ENCODE measurements around the gene ZNF14. TPM values are rescaled to one million over a fixed set of nuclear protein-coding genes. Genes with fewer than 3 reads are reported as not detected.

Gene ZNF14
- total RNA-seq, 2 donors from 2014 or later = 2.6 to 4.8 TPM

- H3K4me1 ChIP-seq = no peaks in the 10 kb centered on the region
- no peaks in the 10 kb centered on the region for H3K9me3 ChIP-seq
- DNase-seq = no peak
- H3K4me3 ChIP-seq = no peak overlapping the region
- intact Hi-C loops (cut with DNase I) = no loop called here
- no peak for TF ChIP-seq CTCF (IDR thresholded peaks at IDR 0.05)
- no peak overlapping the region for H3K27ac ChIP-seq
- no peaks in the 10 kb centered on the region for H3K36me3 ChIP-seq
- no peak overlapping the region for H3K9ac ChIP-seq (ENCODE audit: low read depth in 2 of 2, low read length in 2 of 2)
- H3K27me3 ChIP-seq = no peaks in the 10 kb centered on the region
Measured at GRCh38 chr19:19748249-19748938, 15.5 kb upstream of the ZNF14 start.

GRCh38 chr19:19747357-19748220, 14.7 kb upstream of the ZNF14 start:
- no peak overlapping the region for H3K27ac ChIP-seq
- H3K9me3 ChIP-seq = no peaks in the 10 kb centered on the region
- H3K4me3 ChIP-seq = no peak overlapping the region
- no peaks in the 10 kb centered on the region for H3K27me3 ChIP-seq
- no peak overlapping the region for H3K9ac ChIP-seq (ENCODE audit: low read depth in 2 of 2, low read length in 2 of 2)
- no peaks in the 10 kb centered on the region for H3K36me3 ChIP-seq
- intact Hi-C loops (cut with DNase I) = no loop called here
- DNase-seq = no peak
- H3K4me1 ChIP-seq = no peaks in the 10 kb centered on the region
- no peak for TF ChIP-seq CTCF (IDR thresholded peaks at IDR 0.05)

- Histone ChIP-seq H3K9ac (ENCODE audit: low read depth in 2 of 2, low read length in 2 of 2) (no peak overlapping the region), H3K4me3 (no peak overlapping the region), H3K4me1 (no peaks in the 10 kb centered on the region), H3K27me3 (no peaks in the 10 kb centered on the region), H3K9me3 (no peaks in the 10 kb centered on the region), H3K36me3 (no peaks in the 10 kb centered on the region), H3K27ac (no peak overlapping the region)
- no peak for TF ChIP-seq CTCF (IDR thresholded peaks at IDR 0.05)
- DNase-seq = no peak
- intact Hi-C loops (cut with DNase I) = no loop called here
Measured at GRCh38 chr19:19746286-19747213, 13.6 kb upstream of the ZNF14 start.

- intact Hi-C loops (cut with DNase I) = no loop called here
- H3K4me3 ChIP-seq = no peak overlapping the region
- H3K4me1 ChIP-seq = no peaks in the 10 kb centered on the region
- no peaks in the 10 kb centered on the region for H3K27me3 ChIP-seq
- H3K9ac ChIP-seq (ENCODE audit: low read depth in 2 of 2, low read length in 2 of 2) = no peak overlapping the region
- DNase-seq = no peak
- H3K9me3 ChIP-seq = no peaks in the 10 kb centered on the region
- no peak overlapping the region for H3K27ac ChIP-seq
- no peaks in the 10 kb centered on the region for H3K36me3 ChIP-seq
- no peak for TF ChIP-seq CTCF (IDR thresholded peaks at IDR 0.05)
Measured at GRCh38 chr19:19745496-19746285, 12.8 kb upstream of the ZNF14 start.
